DLD1 (cell line): ENCODE data around the gene PTGDR.

Experiments used
- in situ Hi-C: cut with HindIII; loops from 2 replicates; pipeline ENCODE4 v1.10.0; 2017; ENCODE audit warnings: low sequenced_read_pairs

The PTGDR gene, protein sequence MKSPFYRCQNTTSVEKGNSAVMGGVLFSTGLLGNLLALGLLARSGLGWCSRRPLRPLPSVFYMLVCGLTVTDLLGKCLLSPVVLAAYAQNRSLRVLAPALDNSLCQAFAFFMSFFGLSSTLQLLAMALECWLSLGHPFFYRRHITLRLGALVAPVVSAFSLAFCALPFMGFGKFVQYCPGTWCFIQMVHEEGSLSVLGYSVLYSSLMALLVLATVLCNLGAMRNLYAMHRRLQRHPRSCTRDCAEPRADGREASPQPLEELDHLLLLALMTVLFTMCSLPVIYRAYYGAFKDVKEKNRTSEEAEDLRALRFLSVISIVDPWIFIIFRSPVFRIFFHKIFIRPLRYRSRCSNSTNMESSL

DNA sequence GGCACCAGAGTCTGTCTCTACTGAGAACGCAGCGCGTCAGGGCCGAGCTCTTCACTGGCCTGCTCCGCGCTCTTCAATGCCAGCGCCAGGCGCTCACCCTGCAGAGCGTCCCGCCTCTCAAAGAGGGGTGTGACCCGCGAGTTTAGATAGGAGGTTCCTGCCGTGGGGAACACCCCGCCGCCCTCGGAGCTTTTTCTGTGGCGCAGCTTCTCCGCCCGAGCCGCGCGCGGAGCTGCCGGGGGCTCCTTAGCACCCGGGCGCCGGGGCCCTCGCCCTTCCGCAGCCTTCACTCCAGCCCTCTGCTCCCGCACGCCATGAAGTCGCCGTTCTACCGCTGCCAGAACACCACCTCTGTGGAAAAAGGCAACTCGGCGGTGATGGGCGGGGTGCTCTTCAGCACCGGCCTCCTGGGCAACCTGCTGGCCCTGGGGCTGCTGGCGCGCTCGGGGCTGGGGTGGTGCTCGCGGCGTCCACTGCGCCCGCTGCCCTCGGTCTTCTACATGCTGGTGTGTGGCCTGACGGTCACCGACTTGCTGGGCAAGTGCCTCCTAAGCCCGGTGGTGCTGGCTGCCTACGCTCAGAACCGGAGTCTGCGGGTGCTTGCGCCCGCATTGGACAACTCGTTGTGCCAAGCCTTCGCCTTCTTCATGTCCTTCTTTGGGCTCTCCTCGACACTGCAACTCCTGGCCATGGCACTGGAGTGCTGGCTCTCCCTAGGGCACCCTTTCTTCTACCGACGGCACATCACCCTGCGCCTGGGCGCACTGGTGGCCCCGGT, at the start of gene PTGDR:
PTGDR (plus strand) TSS at position 198 of the 778 bp plus-strand sequence; CDS start at position 315, 117 bp downstream.
- in situ Hi-C loops, result no loop called here

DNA sequence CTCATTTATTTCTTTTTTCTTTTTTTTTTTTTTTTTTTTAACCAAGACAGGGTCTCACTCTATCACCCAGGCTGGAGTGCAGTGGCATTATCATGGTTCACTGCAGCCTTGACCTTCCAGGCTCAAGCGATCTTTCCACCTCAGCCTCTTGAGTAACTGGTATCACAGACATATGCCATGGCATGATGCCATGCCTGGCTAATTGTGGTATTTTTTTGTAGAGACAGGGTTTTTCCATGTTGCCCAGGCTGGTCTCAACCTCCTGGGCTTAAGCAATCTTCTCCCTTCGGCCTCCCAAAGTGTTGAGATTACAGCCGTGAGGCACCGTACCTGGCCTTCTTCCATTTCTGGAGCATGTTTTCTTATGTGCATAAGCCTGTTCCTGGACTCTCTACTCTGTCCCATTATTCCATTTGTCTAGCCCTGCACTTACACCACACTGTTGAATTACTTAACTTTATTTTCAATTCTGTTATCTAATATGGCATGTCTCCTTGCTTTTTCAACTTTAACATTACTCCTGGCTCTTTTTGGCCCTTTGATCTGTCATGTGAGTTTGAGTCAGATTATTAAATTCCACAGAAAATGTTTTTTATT, 47.9 kb upstream of the PTGDR start:
- in situ Hi-C loops, result no loop called here

DNA sequence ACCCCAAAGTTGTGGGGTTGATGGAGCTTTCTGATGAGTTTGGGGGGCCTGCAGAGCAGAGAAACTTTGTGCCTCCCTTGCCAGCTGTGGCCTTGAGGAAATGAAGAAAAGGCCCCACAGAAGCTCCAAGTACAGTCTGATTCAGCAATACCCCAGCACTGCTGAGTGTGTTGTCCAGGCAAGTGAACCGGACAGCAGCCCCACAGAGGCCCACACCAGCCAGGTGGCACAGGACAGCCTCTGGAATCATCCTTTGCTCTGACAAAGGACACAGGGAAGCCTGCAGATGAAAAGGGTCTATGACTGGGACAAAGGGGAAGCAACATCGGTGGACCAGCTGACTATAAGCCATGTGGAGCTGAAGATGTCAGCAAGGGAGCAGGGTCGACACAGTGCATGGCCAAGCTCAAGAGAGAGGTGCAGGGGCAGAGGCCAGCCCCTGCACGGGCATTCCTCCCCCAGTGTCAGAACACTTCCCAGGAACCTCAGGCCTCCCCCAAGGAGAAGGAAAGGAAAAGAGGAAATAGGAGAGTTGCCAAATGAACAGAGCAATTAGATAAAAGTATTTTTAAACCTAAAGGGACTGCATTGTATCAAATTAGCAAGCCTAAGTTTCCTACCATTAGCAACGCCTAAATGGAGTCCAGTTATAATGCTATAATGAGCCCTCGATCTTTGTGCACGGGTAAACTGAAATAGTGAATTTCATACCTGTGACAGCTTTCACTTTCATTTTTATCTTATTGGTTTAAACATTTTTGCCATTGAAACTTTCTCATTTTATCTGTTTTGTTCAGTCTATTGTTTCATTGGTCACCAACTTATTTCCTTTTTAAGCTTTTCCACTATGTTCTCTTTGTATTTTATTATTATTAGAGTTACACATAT, 46.3 kb upstream of the PTGDR start:
- in situ Hi-C loops, result no loop called here

DNA sequence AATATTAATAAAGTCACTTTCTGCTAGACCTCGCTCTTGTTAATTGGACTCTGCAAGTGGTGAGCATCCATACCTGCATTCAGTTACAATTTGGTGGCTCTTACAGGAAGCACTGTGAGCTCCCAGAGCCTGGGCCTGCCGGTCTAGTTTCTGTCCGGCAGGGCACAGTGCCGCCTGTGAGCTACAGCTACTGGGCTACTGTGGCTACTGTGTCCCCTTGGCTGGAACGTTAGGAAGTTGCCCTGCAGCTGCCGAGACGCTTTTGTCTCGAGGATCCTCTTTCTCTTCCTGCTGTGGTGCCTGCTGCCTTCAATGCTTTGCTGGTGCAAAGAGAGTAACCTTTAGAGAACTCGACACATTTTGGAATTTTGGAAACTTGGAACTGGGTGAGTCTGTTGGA, 44.6 kb upstream of the PTGDR start:
- in situ Hi-C loops, result no loop called here

DNA sequence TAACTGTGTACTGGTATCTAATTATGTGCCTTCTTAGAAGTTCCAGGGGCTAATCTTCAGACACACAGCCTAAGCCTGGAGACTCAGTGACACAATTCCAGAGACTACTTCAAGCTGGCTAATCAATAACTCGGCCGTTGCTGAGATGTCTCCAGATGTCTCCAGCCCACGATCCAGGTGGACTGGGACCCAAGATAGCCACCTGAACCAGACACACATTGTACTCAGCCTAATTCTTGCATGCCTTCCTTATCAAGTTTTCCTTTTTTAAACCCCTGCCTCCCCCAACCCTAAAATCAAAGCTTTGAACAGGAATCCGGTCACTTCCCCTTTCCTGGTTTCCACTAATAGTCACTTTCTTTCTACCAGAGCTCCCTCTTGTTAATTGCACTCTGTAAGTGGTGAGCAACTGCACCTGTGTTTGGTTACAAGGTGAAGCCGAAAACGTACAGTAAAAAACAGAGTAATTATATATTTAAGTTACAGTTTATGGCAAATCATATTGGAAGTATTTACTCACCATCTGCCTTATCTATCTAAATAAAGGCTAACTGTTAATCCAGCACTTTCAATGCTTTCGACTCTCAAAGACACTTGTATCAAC, 39.8 kb upstream of the PTGDR start:
- in situ Hi-C loops, result no loop called here

DNA sequence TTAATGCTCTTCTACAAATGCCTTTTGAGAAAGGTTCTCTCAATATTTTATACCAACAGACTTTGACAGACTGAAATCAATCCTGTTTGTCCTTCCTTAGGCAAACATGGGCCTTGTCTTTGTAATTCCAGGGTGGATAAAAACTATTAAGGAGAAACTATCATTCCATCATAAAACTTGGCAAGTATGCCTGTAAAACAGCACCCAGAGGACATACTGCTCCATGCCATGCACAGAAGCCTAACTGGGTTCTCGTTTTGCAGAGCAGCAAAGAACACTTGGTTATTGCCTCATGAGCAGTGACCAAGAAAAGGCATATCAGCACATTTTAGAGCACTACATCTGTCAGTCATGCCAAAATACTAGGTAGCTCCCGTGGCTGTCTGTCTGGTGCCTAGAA, 33.8 kb upstream of the PTGDR start:
- in situ Hi-C loops, result no loop called here

DNA sequence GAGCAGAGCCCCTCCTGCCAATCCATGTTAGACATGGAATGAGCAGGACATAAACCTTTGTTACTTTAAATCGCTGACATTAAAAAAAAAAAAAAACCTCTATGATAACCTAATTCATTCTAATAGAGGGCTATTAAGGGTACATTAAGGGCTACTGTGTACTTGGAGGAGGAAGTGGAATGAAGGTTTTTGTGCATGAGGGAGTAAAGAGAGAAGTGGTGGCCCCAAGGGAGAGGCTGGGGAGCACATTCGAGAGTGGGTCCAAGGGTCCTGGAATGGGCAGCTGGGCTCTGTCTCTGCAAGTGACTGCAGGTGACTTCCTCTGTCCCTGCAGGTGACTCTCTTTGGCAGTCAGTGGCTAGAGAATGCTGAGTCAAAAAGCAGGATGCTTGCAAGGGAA, 32.1 kb upstream of the PTGDR start:
- in situ Hi-C loops, result no loop called here

DNA sequence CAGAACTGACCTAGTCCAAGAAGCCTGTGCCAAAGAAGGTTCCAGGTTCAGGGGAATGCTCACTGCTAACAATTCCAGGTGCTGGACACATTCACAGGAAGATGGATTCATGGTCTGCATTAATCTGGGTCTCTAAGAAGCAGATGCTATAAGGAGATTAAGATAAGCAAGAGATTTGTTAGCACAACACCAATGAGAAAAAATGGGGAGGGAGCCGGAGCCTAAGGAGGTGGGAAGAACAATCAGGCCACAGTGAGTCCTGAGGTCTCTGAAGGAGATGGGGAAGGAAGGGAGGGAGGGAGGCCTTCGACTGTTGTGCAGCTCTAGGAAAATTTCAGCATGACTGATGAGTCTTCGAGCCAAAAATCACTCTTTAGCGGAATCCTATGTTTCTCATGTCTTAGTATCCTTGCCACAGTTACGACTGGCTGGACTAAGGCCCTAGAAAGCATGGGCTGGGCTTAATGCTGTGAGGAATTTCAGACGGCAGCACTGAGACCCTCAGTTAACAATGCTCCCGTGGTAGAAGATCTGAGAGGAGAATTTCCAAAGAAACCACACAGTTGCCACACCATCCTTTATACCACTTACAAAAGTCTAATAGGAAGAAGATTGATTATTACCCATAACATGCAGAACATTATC, 31.5 kb upstream of the PTGDR start:
- in situ Hi-C loops, result no loop called here

DNA sequence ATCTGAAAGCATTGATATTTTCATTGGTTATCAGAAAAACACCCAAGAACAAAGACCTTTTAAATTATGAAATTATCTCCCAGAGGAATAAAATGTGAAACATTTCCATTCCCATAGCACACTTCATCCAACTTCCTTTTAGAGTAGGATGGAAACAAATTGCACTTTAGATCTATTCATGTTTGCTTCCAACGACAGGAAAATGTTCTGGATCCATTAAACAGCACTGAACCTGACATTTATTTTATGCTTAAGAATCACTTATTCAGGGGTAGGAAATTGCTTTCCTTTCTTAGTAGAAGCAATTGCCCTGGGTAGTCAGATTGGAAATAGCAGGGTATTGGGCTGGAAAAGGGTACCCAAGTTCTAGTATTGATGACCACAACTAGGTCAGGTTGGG, 28.8 kb upstream of the PTGDR start:
- in situ Hi-C loops, result no loop called here

DNA sequence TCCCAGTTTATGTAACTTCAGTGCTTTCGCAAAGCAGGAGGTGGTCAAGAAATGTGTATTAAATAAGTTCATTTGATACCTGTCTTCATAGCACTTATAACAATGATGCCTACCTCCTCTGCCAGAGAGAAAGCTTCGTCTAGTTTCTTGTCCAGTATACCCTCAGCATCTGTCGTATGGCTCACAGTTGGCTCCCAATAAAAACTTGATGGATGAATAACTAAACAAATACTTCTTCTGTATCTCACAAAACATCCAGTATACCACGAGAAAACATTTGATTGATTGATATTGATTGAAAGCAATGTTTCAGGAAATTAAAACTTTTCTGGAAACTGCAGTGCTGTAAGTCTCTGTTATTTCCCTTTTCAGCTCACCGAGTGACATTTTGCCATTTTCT, 26.9 kb upstream of the PTGDR start:
- in situ Hi-C loops, result no loop called here

DNA sequence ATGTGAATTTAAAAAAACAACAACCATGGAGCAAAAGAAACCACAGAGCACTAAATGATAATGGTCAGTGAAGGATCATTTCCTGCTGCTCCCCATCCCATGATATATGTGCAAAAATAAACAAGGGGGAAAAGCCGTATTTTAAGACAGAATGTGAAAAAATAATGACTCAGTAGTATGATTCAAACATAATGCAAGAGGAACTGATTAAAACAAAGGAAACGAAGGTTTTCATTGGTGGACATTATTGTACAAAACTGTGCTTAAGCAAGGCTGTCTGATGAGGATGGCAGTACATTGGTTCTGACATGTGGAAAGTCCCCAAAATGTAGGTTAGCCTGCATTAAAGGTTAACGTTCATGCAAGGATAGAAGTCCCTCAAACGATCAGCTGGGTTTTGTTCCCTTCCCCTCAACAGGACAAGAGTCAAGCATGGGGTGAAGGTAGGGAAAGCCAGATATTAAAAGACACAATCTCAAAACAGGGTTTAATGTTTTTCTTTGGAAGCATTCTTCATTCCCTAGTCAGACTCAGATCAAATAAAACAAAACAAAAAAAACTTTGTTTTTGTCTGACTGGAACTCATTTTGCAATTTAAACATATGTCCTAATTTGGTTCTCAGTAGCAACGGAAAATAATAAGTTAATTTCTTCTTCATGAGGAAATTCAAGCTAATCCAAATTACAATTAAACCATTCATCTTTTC, 26.3 kb upstream of the PTGDR start:
- in situ Hi-C loops, result no loop called here

DNA sequence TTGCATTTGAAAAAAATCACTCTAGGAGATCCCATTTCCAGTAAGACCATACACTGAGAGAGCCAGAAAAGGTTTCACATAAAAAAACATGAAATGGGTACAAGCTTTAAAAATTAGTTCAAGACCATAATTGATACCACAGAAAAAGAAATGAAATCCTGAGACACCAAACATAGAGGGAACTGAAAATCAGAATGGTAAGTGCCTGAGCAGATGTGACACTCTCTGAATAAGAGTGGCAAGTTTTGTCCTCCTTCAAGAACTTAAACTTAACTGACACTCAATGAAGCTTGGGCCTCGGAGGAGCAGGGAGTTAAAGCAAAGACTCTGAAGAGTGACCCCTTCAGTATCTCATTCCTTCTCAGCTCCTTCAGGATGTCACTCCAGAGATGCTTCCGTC, 23.2 kb upstream of the PTGDR start:
- in situ Hi-C loops, result no loop called here

DNA sequence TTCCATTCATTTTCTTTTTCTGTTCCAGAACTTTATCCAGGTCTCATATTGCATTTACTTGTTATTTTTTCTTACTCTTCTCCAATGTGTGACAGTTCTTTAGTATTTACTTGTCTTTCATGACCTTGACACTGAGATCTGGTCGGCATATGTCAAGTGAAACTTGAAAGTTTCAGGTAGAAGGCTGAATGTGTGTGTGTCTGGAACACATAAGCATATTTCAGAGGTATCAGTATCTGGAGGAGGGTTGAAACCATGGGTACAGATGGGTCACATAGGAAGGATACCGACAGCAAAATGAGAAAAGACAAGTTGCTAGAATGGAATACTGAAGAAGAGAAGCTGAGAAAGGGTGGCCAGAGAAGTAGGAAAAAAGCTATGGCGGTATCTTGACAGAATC, 22.5 kb upstream of the PTGDR start:
- in situ Hi-C loops, result no loop called here

DNA sequence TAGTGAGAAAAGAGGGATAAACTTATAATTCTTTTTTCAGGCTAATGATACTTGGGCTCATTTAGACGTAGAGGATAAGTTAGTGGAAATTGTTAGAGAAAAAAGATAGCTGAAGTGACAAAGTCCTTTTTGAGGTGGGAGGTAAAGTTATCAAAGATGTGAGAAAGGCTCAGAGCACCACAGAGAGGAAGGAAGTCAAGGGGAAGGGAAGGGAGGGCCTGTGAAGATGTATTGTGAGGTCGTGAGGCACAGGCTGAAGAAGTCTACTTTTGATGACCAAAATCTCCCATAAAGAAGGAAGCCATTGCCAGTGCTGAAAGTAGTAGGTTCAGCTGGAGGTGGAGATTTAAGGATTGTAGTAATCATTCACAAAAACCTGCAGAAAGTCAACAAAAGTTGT, 19.4 kb upstream of the PTGDR start:
- in situ Hi-C loops, result no loop called here

DNA sequence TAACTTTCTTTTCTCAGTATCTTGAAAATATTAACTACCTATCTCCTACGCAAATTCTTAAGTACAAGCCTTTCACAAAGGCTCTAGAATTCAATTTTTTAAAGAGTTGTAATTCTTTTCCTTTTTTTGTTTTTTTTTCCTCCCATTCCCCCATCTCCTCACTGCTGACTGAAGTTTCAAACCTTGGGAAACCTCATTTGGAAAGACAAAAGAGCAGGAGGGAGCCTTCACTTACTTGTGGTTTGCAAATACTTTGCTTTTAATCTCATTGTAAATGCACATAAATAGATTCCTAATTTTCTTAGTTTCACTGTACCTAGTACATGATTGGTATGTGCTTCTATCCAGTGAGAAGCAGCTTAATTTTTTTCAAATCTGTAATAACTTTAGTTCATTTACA, 15.8 kb upstream of the PTGDR start:
- in situ Hi-C loops, result no loop called here

DNA sequence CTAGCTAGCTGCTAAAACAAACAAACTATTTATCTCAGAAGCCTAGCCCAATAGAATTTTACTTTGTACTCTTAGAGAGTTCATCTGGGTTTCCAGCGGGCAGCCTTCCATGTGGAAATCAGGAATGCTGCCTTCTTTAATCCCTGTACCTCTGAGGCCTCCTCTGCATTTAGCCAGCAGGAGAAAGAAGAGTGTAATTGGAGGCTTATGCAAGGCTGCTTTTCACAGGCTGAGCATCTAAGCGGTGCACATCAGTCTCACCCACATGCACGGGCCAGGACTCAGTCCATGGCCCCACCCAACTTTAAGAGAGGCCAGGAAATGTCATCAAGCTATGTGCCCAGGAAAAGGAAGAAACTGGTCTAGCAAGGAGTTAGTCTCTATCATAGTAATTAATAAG, 14.0 kb upstream of the PTGDR start:
- in situ Hi-C loops, result no loop called here

DNA sequence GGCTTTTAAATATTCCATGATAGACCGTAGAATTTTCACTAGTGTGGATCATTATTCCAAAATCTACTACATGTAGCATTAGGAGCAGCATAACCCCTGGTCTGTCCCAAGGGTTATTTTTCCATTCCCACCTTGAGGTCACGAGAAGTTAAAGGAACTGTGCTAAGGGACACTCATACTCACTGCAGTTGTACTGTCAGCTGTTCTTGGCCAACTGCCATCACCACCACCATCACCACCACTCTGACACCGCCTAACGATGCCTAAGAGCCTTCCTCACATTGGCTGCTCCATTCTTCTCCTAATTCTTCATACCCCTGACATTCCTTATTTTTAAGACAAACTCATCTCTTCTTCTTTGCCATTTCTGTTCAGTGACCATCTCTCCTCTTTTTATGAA, 13.4 kb upstream of the PTGDR start:
- in situ Hi-C loops, result no loop called here

DNA sequence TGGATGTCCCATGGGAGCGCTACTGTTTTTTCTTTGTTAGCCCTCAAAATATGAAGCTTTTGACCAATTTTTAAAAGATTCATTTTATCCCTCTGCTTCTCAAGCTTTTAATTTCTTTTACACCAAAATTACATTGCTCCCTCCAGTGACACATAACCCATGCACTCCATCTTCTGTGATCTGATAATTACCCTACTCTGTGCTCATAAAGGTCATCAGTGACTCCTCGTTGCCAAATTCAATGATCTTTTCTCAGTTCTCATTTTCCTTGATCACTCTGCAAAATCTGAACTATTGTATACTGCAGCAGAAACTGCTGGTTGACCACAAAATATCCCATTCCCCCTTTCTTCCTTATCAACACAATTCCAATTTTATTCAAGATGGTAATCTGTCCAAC, 8.7 kb upstream of the PTGDR start:
- in situ Hi-C loops, result no loop called here

DNA sequence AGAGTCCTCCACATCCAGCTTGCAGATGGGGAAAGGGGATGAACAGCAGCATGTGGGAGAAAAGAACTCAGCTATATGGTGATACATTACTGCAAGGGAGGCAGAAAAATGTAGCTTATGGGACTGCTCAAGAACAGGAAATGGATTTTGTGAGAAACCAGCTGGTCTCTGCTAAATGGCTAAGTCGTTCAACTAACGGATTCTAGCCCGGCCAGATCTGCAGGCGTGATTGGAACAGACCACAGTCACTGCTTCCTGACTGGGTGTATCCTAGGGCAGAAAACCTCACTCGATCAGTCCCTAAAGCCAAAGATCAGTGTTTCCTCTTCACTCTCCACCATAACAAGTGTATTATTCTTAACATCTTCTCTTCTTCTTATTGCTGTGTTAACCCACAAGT, 8.1 kb upstream of the PTGDR start:
- in situ Hi-C loops, result no loop called here

DNA sequence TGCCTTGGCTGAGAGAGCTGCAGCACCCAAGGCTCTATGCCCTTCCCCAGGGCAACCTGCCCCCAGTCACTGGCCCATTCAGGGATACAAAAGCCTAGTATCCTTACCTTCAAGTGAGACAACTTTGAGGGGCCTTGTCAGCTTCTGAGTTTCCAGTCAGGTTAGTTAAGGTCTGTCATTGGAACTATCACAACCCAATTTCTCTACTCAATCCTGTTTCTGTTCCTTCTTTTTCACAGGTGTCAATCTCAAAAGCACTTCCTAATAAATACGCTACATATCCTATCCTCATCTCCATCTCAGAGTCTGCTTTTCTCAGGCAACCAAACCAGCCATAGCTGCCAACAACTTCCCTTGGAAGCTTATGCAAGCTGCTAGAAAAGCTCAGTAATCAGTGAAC, 4.9 kb upstream of the PTGDR start:
- in situ Hi-C loops, result no loop called here
